Subcutaneous adipose tissue (tissue), 4 donors: ENCODE measurements around the gene IGF1R. TPM values are rescaled to one million over a fixed set of nuclear protein-coding genes. Genes with fewer than 3 reads are reported as not detected.

Source experiments
- CTCF ChIP-seq: fragments of 450-650 bp; IDR thresholded peaks from one replicate; pipeline ENCODE4 v1.5.1; 2016; ENCODE audit warnings: low read depth, mild to moderate bottlenecking, control low read depth, antibody characterized with exemption, moderate library complexity
- total RNA-seq, 4 donors: library from RNA; depleted of rRNA; stranded (reverse); fragments of >200 nt; gene quantifications; one replicate each; pipeline ENCODE4 v1.1.0, GENCODE V29; 2016

IGF1R gene
- total RNA-seq, 4 donors from 2014 or later: 27.4 to 53.7 (median 49.7) TPM

- no peak for TF ChIP-seq CTCF
Observed at GRCh38 chr15:98763179-98763578, 114.8 kb downstream of the IGF1R start.

- TF ChIP-seq CTCF: no peak
Observed at GRCh38 chr15:98764291-98764690, 116.0 kb downstream of the IGF1R start.

- TF ChIP-seq CTCF: no peak
Observed at GRCh38 chr15:98765610-98766009, 117.3 kb downstream of the IGF1R start.

GRCh38 chr15:98767692-98768091, 119.4 kb downstream of the IGF1R start:
- TF ChIP-seq CTCF: no peak

- no peak for TF ChIP-seq CTCF
Observed at GRCh38 chr15:98769867-98770266, 121.5 kb downstream of the IGF1R start.

- TF ChIP-seq CTCF: no peak
Observed at GRCh38 chr15:98770984-98771383, 122.6 kb downstream of the IGF1R start.

GRCh38 chr15:98771541-98771940, 123.2 kb downstream of the IGF1R start:
- no peak for TF ChIP-seq CTCF

- TF ChIP-seq CTCF: no peak
Observed at GRCh38 chr15:98772895-98773294, 124.6 kb downstream of the IGF1R start.
